Hepatocyte (in vitro differentiated cells): Measurements from ENCODE around the gene FCHSD2. TPM values are rescaled to one million over a fixed set of nuclear protein-coding genes. Genes with fewer than 3 reads are reported as not detected.
A peak's percentile ranks its signal among the peaks of the same experiment; 100 is the strongest.

Experiments
- DNase-seq: peaks from one replicate; pipeline ENCODE4 v3.0.0-alpha.2; 2016; ENCODE audit warnings: low spot score
- H2AFZ ChIP-seq: fragments of 200-600 bp; sonication (generic); 2 replicates; pipeline ENCODE4 v1.6.0; 2016; ENCODE audit warnings: antibody characterized with exemption, mild to moderate bottlenecking
- H3K27ac ChIP-seq: fragments of 200-600 bp; sonication (generic); 2 replicates; pipeline ENCODE4 v1.5.1; 2016; ENCODE audit warnings: mild to moderate bottlenecking
- H3K27me3 ChIP-seq: fragments of 200-600 bp; sonication (generic); 2 replicates; pipeline ENCODE4 v1.6.1; 2016
- H3K36me3 ChIP-seq: fragments of 200-600 bp; sonication (generic); replicated peaks from 2 replicates; pipeline ENCODE4 v1.5.1; 2016; ENCODE audit warnings: low read depth; ENCODE audit not compliant: insufficient read depth
- H3K4me1 ChIP-seq: fragments of 200-600 bp; sonication (generic); 2 replicates; pipeline ENCODE4 v1.5.1; 2016; ENCODE audit warnings: mild to moderate bottlenecking, moderate library complexity; ENCODE audit not compliant: insufficient read depth
- H3K4me2 ChIP-seq: fragments of 200-600 bp; sonication (generic); 2 replicates; pipeline ENCODE4 v1.6.0; 2016
- H3K4me3 ChIP-seq: fragments of 200-600 bp; sonication (generic); 2 replicates; pipeline ENCODE4 v1.5.1; 2016; ENCODE audit warnings: mild to moderate bottlenecking
- H3K79me2 ChIP-seq: fragments of 200-600 bp; sonication (generic); 2 replicates; pipeline ENCODE4 v1.6.0; 2017; ENCODE audit warnings: mild to moderate bottlenecking
- H3K9me2 ChIP-seq: fragments of 200-600 bp; sonication (generic); replicated peaks from 2 replicates; pipeline ENCODE4 v1.6.0; 2017; ENCODE audit warnings: mild to moderate bottlenecking; ENCODE audit not compliant: insufficient read depth
- H3K9me3 ChIP-seq: fragments of 200-600 bp; sonication (generic); 2 replicates; pipeline ENCODE4 v1.5.1; 2016; ENCODE audit warnings: low read depth, mild to moderate bottlenecking
- H4K20me1 ChIP-seq: fragments of 200-600 bp; sonication (generic); 2 replicates; pipeline ENCODE4 v1.6.0; 2016; ENCODE audit warnings: mild to moderate bottlenecking; ENCODE audit not compliant: insufficient read depth, poor library complexity, severe bottlenecking
- CTCF ChIP-seq: fragments of 200-600 bp; sonication (generic); IDR thresholded peaks from 2 replicates; pipeline ENCODE4 v1.5.1; 2016; ENCODE audit warnings: antibody characterized with exemption, mild to moderate bottlenecking; ENCODE audit not compliant: poor library complexity
- EZH2 ChIP-seq: fragments of 200-600 bp; sonication (generic); IDR thresholded peaks from 2 replicates; pipeline ENCODE4 v1.6.1; 2016; ENCODE audit warnings: antibody characterized with exemption, mild to moderate bottlenecking, borderline replicate concordance
- WGBS: methylation state at CpG from one replicate; pipeline ENCODE4 v1.1.6; 2016; ENCODE audit warnings: low lambda C conversion rate; ENCODE audit errors: missing lambda C conversion rate; 5-methylcytosine and 5-hydroxymethylcytosine counted together
- polyA plus RNA-seq: library from polyadenylated mRNA; unstranded; fragments of >200 nt; fragmentation: Nextera tagmentation; extraction: Ambion mirVana; gene quantifications from 2 replicates; pipeline ENCODE4 v1.2.1, GENCODE V29; 2016
- small RNA-seq: library from RNA; depleted of rRNA; stranded (forward); fragments of <200 nt; gene quantifications from one replicate; pipeline ENCODE3, GENCODE V24; 2014
- total RNA-seq: library from RNA; depleted of rRNA; stranded (reverse); fragments of >200 nt; gene quantifications from 2 replicates; pipeline ENCODE4 v1.2.3, GENCODE V29; 2014

The FCHSD2 gene
- total and polyA plus RNA-seq, 2 experiments from 2014 or later, result 9.1 to 13.1 TPM

- H3K79me2 ChIP-seq, result peaks cover 9% of the 10 kb centered on the region
- no peaks in the 10 kb centered on the region for H3K36me3 ChIP-seq
- no peaks in the 10 kb centered on the region for H4K20me1 ChIP-seq
- no peaks in the 10 kb centered on the region for H3K9me3 ChIP-seq
- peaks cover 56% of the 10 kb centered on the region for H3K4me1 ChIP-seq
- no peak overlapping the region for H2AFZ ChIP-seq
- DNase-seq, result no peak
- TF ChIP-seq EZH2, result no peak
- TF ChIP-seq CTCF, result no peak
- no peaks in the 10 kb centered on the region for H3K9me2 ChIP-seq
- H3K27me3 ChIP-seq, result no peaks in the 10 kb centered on the region
- peak overlapping the region; percentile 94 for H3K27ac ChIP-seq
- H3K4me3 ChIP-seq, result no peak overlapping the region
- WGBS, result 69% methylated on average over 7 of the region's 7 CpGs
- peak overlapping the region; percentile 32 for H3K4me2 ChIP-seq
Measured at GRCh38 chr11:72788241-72788640, 353.9 kb downstream of the FCHSD2 start.

- H3K4me1 ChIP-seq, result peaks cover 62% of the 10 kb centered on the region
- no peaks in the 10 kb centered on the region for H3K27me3 ChIP-seq
- H3K9me3 ChIP-seq, result no peaks in the 10 kb centered on the region
- WGBS, result 47% methylated on average over 16 of the region's 16 CpGs
- H2AFZ ChIP-seq, result no peak overlapping the region
- H3K9me2 ChIP-seq, result no peaks in the 10 kb centered on the region
- peak overlapping the region; percentile 94 for H3K27ac ChIP-seq
- H4K20me1 ChIP-seq, result no peaks in the 10 kb centered on the region
- peaks cover 3% of the 10 kb centered on the region for H3K79me2 ChIP-seq
- no peak for TF ChIP-seq EZH2
- TF ChIP-seq CTCF, result peak; percentile 10
- H3K36me3 ChIP-seq, result no peaks in the 10 kb centered on the region
- peak overlapping the region; percentile 32 for H3K4me2 ChIP-seq
- peak; percentile 81 for DNase-seq
- H3K4me3 ChIP-seq, result no peak overlapping the region
Measured at GRCh38 chr11:72787216-72788104, 354.7 kb downstream of the FCHSD2 start.

Small RNA genes lying within 50 kb of the gene (small RNA-seq; reads per million reads assigned to genes)
- gene RNU6-672P, result not detected

Other genes with a start within 250 kb of the FCHSD2 start
- gene P2RY2, start 76.0 kb upstream of the FCHSD2 start, total RNA-seq, result 6.3 and 6.7 TPM in 2 replicates
- gene P2RY2, start 76.0 kb upstream of the FCHSD2 start, polyA plus RNA-seq, result 1.8 and 2.5 TPM in 2 replicates
- gene P2RY6, start 130.0 kb upstream of the FCHSD2 start, total RNA-seq, result 2.6 and 2.9 TPM in 2 replicates
- 8.9 and 9.7 TPM in 2 replicates for gene P2RY6, start 130.0 kb upstream of the FCHSD2 start, polyA plus RNA-seq
- gene ARHGEF17, start 166.0 kb upstream of the FCHSD2 start, total RNA-seq, result 26.6 and 35.6 TPM in 2 replicates
- 30.2 and 36.2 TPM in 2 replicates for gene ARHGEF17, start 166.0 kb upstream of the FCHSD2 start, polyA plus RNA-seq
- 2.3 and 3.4 TPM in 2 replicates for gene RELT, start 234.1 kb upstream of the FCHSD2 start, total RNA-seq
- gene RELT, start 234.1 kb upstream of the FCHSD2 start, polyA plus RNA-seq, result 1.6 and 2.7 TPM in 2 replicates